ENCODE data around the gene PDPK1.
A peak's percentile ranks its signal among the peaks of the same experiment; 100 is the strongest.

PDPK1 gene

DNA sequence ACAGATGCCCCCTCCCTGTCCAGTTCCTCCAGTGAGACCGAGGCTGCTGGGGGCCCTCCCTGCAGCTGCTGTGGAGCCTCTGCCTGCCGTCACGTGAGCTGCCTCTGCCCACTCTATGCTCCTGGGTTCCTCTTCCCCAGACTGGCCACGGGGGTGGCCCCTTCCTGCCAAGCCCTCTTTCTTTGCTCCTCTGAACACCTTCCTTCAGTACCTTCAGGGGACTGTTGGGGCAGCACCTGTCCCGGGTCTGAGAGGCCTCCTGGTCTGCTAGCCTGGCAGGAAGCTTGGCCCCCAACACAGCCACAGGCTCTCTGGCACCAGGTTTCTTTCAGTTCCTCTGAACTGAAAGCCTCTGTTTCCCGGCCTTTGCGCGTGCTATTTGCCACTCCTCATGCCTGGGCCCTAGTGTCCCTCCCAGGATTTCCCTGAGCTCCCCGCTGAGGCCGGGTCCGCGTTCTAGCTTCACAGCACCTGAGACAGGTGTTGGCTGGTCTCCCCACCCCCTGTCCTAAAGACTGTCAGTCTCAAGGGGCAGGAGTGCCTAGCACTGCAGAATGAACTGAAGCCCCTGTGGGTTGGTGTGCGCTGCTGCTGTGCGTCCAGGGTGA is 30.7 kb upstream of the PDPK1 start:
- no peak for DNase-seq (ENCODE audit: low read depth in 3 of 3, low spot score in 1 of 3)

- DNase-seq (ENCODE audit: low read depth in 3 of 3, low spot score in 1 of 3), result no peak
These were observed 30.2 kb upstream of the PDPK1 start for GRCh38 chr16:2507665-2508064.

DNA sequence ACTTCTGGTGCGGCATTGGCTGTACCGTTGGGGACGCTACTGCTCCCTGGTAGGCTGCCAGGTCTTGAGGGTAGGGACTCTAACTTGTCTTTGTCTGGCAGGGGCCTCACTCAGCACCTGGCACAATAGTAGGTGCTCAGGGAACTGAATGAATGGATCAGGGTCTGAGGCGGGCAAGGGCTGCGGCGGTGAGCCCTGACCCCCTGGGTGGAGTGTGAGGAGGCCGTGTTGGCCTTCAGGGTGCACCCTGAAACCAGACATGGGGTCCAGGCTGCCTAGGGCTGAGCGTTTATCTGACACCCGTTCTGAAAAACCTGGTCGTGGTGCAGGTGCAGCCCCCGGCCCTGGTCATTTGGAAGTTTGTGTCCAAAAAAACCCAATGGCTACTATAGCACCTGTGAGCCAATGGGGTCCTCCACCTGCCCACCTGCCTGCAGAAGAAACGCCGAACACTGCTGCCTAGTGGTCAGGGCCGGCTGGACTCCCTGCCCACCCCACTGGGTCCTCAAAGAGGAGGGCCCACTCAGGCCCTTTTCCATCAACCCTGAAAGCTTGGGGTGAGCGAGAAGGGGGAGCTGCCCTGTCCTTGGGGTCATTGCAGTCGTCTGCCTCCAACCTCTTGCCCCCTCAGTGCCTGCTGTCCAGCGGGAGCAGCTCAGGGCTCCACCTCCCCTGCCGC is 29.0 kb upstream of the PDPK1 start:
- no peak for DNase-seq (ENCODE audit: low read depth in 3 of 3, low spot score in 1 of 3)

DNA sequence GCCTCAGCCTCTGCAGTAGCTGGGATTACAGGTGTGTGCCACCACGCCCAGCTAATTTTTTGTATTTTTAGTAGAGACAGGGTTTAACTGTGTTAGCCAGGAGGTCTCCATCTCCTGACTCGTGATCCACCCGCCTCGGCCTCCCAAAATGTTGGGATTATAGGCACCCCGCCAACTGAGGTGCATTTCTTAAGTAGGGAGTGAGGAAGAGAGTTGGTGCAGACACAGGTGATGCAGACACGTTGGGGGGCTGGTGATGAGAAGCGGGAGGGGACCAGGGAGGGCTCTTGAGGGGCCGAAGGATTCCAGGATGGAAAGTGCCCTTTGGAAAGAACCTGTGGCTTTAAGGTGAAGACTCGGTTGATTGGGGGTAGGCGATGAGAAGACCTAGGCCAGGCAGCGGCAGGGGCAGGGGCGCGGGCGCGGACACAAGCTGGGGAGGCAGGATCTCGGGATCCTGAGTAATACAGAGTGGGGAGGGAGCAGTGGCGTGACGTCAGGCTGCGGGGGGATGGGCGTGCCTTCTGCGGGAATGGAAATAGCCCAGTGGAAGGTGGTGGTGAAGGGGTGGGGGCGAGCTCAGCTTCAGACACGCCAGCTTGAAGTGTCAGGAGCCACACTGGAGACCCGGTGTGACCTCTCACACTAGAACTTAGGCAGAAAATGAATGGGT is 26.6 kb upstream of the PDPK1 start:
- DNase-seq (ENCODE audit: low read depth in 3 of 3, low spot score in 1 of 3), result no peak

GRCh38 chr16:2511996-2512734 is 25.7 kb upstream of the PDPK1 start:
- no peak for DNase-seq (ENCODE audit: low read depth in 3 of 3, low spot score in 1 of 3)

GRCh38 chr16:2512735-2513404 is 25.0 kb upstream of the PDPK1 start:
- no peak for DNase-seq (ENCODE audit: low read depth in 3 of 3, low spot score in 1 of 3)

GRCh38 chr16:2513405-2514332 is 24.2 kb upstream of the PDPK1 start, which contains the start of gene ATP6V0C:
Gene ATP6V0C (plus strand): TSS chr16:2513952. CDS start chr16:2514104, 152 bp downstream.
- DNase-seq (ENCODE audit: low read depth in 3 of 3, low spot score in 1 of 3), result peak; percentile 77 to 87 (median 80)

- peak in 1 of 3 donors; percentile 14 for DNase-seq (ENCODE audit: low read depth in 3 of 3, low spot score in 1 of 3)
These were observed 23.3 kb upstream of the PDPK1 start for GRCh38 chr16:2514333-2515179.

DNA sequence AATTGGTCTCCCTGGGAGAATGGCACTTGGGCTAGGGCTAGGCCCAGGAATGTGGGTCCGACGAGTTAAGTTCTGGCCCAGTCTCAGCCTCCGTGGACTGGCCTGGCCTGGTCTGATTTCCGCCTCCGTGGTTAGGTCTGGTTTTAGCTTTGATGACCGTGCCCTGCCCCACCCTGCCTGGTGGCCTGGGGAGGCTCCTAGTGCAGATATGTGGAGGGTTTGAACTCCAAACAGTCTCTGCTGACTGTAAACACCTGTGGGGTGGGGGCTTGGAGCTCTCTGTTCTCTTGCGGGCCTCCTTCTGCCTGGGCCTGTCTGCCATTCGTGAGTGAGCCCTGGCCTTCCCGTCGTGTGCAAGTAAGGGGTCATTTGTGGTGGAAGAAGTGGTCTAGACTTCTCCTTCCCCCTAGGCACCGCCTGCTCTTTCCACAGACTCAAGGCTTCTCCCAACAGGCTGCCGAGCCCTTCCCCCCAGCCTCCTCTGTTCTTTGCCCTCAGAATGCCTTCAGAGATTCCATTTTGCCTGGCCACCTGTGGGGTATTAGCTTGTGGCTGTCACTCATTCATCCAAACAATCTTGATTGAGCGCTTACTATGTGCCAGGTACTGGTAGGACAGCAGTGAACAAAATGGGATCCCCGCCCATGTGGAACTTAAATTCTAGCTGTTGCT is 22.5 kb upstream of the PDPK1 start:
- no peak for DNase-seq (ENCODE audit: low read depth in 3 of 3, low spot score in 1 of 3)

- no peak for DNase-seq (ENCODE audit: low read depth in 3 of 3, low spot score in 1 of 3)
These were observed 21.2 kb upstream of the PDPK1 start for GRCh38 chr16:2516391-2517240.

GRCh38 chr16:2517954-2518605 is 19.7 kb upstream of the PDPK1 start:
- DNase-seq (ENCODE audit: low read depth in 3 of 3, low spot score in 1 of 3), result no peak

DNA sequence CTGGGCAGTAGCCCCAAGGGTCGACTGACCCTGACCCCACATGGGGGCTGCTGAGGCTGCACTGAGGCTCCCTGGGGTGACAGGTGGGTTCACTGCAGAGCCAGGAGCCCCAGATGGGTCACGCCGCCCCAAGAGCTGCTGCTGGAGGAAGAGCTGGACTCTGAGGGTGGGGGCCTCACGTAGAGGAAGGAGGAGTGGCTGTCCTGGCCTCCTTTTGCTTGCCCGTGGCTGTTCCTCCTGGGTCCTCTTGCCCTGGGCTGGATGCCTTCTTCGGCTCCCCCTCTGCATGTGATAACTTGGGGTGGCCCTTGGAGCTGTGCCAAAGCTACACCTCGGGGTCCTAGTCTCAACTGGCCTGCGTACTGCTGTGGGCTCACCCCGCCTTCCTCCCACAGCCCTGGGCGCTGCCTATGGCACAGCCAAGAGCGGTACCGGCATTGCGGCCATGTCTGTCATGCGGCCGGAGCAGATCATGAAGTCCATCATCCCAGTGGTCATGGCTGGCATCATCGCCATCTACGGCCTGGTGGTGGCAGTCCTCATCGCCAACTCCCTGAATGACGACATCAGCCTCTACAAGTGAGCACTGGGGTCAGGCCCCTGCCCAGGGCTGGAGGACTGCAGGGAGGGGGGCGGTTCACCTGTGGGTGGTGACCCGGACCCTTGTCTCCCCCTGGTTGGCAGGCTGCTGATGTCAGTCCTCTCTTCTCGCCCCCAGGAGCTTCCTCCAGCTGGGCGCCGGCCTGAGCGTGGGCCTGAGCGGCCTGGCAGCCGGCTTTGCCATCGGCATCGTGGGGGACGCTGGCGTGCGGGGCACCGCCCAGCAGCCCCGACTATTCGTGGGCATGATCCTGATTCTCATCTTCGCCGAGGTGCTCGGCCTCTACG is 18.8 kb upstream of the PDPK1 start:
- no peak for DNase-seq (ENCODE audit: low read depth in 3 of 3, low spot score in 1 of 3)

- no peak for DNase-seq (ENCODE audit: low read depth in 3 of 3, low spot score in 1 of 3)
These were observed 18.1 kb upstream of the PDPK1 start for GRCh38 chr16:2519711-2520080.

- DNase-seq (ENCODE audit: low read depth in 3 of 3, low spot score in 1 of 3), result peak; percentile 72 to 80 (median 76)
These were observed 17.6 kb upstream of the PDPK1 start, which contains the start of gene AMDHD2 for GRCh38 chr16:2520097-2520783. Gene AMDHD2 (plus strand): TSS chr16:2520371. CDS start chr16:2520459, 88 bp downstream.

- no peak for DNase-seq (ENCODE audit: low read depth in 3 of 3, low spot score in 1 of 3)
These were observed 16.9 kb upstream of the PDPK1 start for GRCh38 chr16:2520784-2521531.

All from stimulated activated CD4-positive, alpha-beta T cell treated with anti-CD3 and anti-CD28 coated beads, TNF-alpha, amount 100 ng/mL, for 1 hour (primary cell).